Prostate gland (tissue), 2 donors: ENCODE measurements around the gene TRMT112. TPM values are rescaled to one million over a fixed set of nuclear protein-coding genes. Genes with fewer than 3 reads are reported as not detected.

Experiments used
- DNase-seq: peaks from one replicate; pipeline ENCODE4 v3.0.0-alpha.2; 2019; ENCODE audit warnings: low spot score
- H3K27ac ChIP-seq, 2 donors: fragments of 200-600 bp; sonication (generic); 2 replicates each; pipeline ENCODE4 v1.5.1; 2017 to 2019
- H3K27me3 ChIP-seq: fragments of 200-600 bp; sonication (generic); replicated peaks from 2 replicates; pipeline ENCODE4 v1.5.1; 2019; ENCODE audit not compliant: insufficient read depth
- H3K36me3 ChIP-seq, 2 donors: fragments of 200-600 bp; sonication (generic); 1 replicate in 1 of 2; 2 replicates in 1 of 2; pipeline versions ENCODE4 v1.5.1 to v1.8.1; 2017 to 2019
- H3K4me1 ChIP-seq: fragments of 200-600 bp; sonication (generic); replicated peaks from 2 replicates; pipeline ENCODE4 v1.5.1; 2019
- H3K4me3 ChIP-seq, 2 donors: fragments of 200-600 bp; sonication (generic); 2 replicates each; pipeline ENCODE4 v1.5.1; 2017 to 2019
- H3K9me3 ChIP-seq: fragments of 200-600 bp; sonication (generic); 2 replicates; pipeline ENCODE4 v1.5.1; 2017
- CTCF ChIP-seq, 4 experiments: fragments of 200-600 bp in 2 of 4; fragments of 450-650 bp in 2 of 4; sonication (generic) in 2 of 4; IDR thresholded peaks; 1 replicate in 3 of 4; 2 replicates in 1 of 4; pipeline ENCODE4 v1.5.1; 2016 to 2019; ENCODE audit warnings: antibody characterized with exemption in 4 of 4, mild to moderate bottlenecking in 2 of 4, moderate library complexity in 2 of 4
- POLR2A ChIP-seq: fragments of 450-650 bp; IDR thresholded peaks from one replicate; pipeline ENCODE4 v1.6.1; 2016; ENCODE audit warnings: antibody characterized with exemption, mild to moderate bottlenecking
- POLR2AphosphoS5 ChIP-seq: sonication (generic); formaldehyde crosslinking; IDR thresholded peaks from one replicate; pipeline ENCODE4 v1.6.1; 2017; ENCODE audit warnings: antibody characterized with exemption
- WGBS: methylation state at CpG from one replicate; pipeline ENCODE4 v1.1.5; 2018; 5-methylcytosine and 5-hydroxymethylcytosine counted together
- intact Hi-C: fragments of 100-400 bp; cut with DNase I; formaldehyde crosslinking; loops from one replicate; pipeline ENCODE4 v1.14.2; 2022
- total RNA-seq, 2 donors: library from RNA; depleted of rRNA; stranded (reverse); fragments of >200 nt; gene quantifications; one replicate each; pipeline ENCODE4 v1.1.0, GENCODE V29; 2016

Gene TRMT112
- total RNA-seq, 2 donors from 2014 or later: 328 to 400 TPM

- Histone ChIP-seq H3K4me1 (peaks cover 6% of the 10 kb centered on the region), H3K9me3 (no peaks in the 10 kb centered on the region), H3K4me3 (no peak overlapping the region), H3K27ac (no peak overlapping the region), H3K27me3 (no peaks in the 10 kb centered on the region), H3K36me3 (no peaks in the 10 kb centered on the region)
- no peak for DNase-seq
- intact Hi-C loops: no loop called here
- TF ChIP-seq CTCF (IDR thresholded peaks at IDR 0.05) (no peak), POLR2AphosphoS5 (no peak), POLR2A (no peak)
- WGBS: 92% methylated on average over 18 of the region's 18 CpGs
These were observed 44.3 kb upstream of the TRMT112 start for GRCh38 chr11:64361659-64362058.

- H3K4me1 ChIP-seq: peaks cover 6% of the 10 kb centered on the region
These were observed 43.1 kb upstream of the TRMT112 start for GRCh38 chr11:64360448-64360921.

GRCh38 chr11:64359712-64360445 lies 42.5 kb upstream of the TRMT112 start:
- H3K36me3 ChIP-seq: no peaks in the 10 kb centered on the region
- WGBS: 35% methylated on average over 38 of the region's 38 CpGs
- H3K27me3 ChIP-seq: no peaks in the 10 kb centered on the region
- H3K4me1 ChIP-seq: peaks cover 6% of the 10 kb centered on the region
- H3K9me3 ChIP-seq: no peaks in the 10 kb centered on the region
- peak overlapping the region; percentile 60 to 75 for H3K4me3 ChIP-seq
- intact Hi-C loops: no loop called here
- peak overlapping the region; percentile 78 to 81 for H3K27ac ChIP-seq
- DNase-seq: no peak
- TF ChIP-seq POLR2A: no peak
- TF ChIP-seq CTCF (IDR thresholded peaks at IDR 0.05): peak in 2 of 4 experiments; percentile 40 to 54
- no peak for TF ChIP-seq POLR2AphosphoS5

More at GRCh38 chr11:64360448-64360921, 43.1 kb upstream of the TRMT112 start:
- Histone ChIP-seq H3K27me3 (no peaks in the 10 kb centered on the region), H3K36me3 (no peaks in the 10 kb centered on the region), H3K4me3 (peak overlapping the region in 1 of 2 donors; percentile 75), H3K9me3 (no peaks in the 10 kb centered on the region), H3K27ac (no peak overlapping the region)
- no peak for DNase-seq
- TF ChIP-seq POLR2AphosphoS5 (no peak), POLR2A (no peak), CTCF (IDR thresholded peaks at IDR 0.05) (no peak)
- WGBS: 73% methylated on average over 13 of the region's 13 CpGs
- intact Hi-C loops: no loop called here

- TF ChIP-seq POLR2AphosphoS5 (no peak), CTCF (IDR thresholded peaks at IDR 0.05) (peak in 1 of 4 experiments; percentile 23), POLR2A (peak; percentile 43)
- peak; percentile 56 for DNase-seq
- Histone ChIP-seq H3K36me3 (no peaks in the 10 kb centered on the region), H3K9me3 (no peaks in the 10 kb centered on the region), H3K4me3 (peak within 1 kb of the TSS; percentile 60 to 75), H3K27ac (peak within 1 kb of the TSS; percentile 78 to 81), H3K4me1 (peaks cover 6% of the 10 kb centered on the region), H3K27me3 (no peaks in the 10 kb centered on the region)
- under 1% methylated on average over 35 of the region's 70 CpGs for WGBS
- intact Hi-C loops: no loop called here
These were observed 41.8 kb upstream of the TRMT112 start, which contains the start of gene RPS6KA4 for GRCh38 chr11:64358907-64359711. Gene RPS6KA4, plus strand, starts transcription at chr11:64359162. Its CDS starts 74 bp downstream, at chr11:64359236.
